GM13976 (cell line): ENCODE measurements around the gene OR8H1.

Experiments used
- DNase-seq: peaks from one replicate; pipeline ENCODE4 v3.0.0; 2012; ENCODE audit warnings: low spot score
- CTCF ChIP-seq: IDR thresholded peaks from 2 replicates; pipeline ENCODE4 v1.5.1; 2012; ENCODE audit warnings: borderline replicate concordance, mild to moderate bottlenecking; ENCODE audit not compliant: insufficient read depth; ENCODE audit errors: extremely low read depth, missing control alignments, control extremely low read depth
- in situ Hi-C: fragments of 300-500 bp; cut with MboI; formaldehyde crosslinking; loops from one replicate; pipeline ENCODE4 v1.12.0; 2022; ENCODE audit warnings: low sequenced_read_pairs, mixed read lengths, inconsistent platforms; ENCODE audit not compliant: unreplicated experiment

Gene OR8H1

GRCh38 chr11:56296898-56297297 is 4.8 kb upstream of the OR8H1 start:
- no peak for TF ChIP-seq CTCF

GRCh38 chr11:56273854-56274253 is 18.2 kb downstream of the OR8H1 start, which contains the start of gene OR5T1:
TSS of gene OR5T1 (plus strand) at chr11:56274154. CDS start at chr11:56275639, 1,485 bp downstream.
- no peak for DNase-seq
- in situ Hi-C loops, result no loop called here
- TF ChIP-seq CTCF, result no peak

More at GRCh38 chr11:56296898-56297297, 4.8 kb upstream of the OR8H1 start:
- in situ Hi-C loops, result no loop called here
- no peak for DNase-seq

- DNase-seq, result no peak
- TF ChIP-seq CTCF, result no peak
- in situ Hi-C loops, result no loop called here
Observed at GRCh38 chr11:56271092-56271491, 21.0 kb downstream of the OR8H1 start.

- in situ Hi-C loops, result no loop called here
- no peak for TF ChIP-seq CTCF
- DNase-seq, result no peak
Observed at GRCh38 chr11:56251954-56252353, 40.1 kb downstream of the OR8H1 start, which contains the start of gene OR5T3. TSS of gene OR5T3 (plus strand) at chr11:56252254. CDS start at chr11:56252254, 0 bp downstream.
